Peyer's patch (tissue), 4 donors: ENCODE results near the gene QSER1. TPM values are rescaled to one million over a fixed set of nuclear protein-coding genes. Genes with fewer than 3 reads are reported as not detected.

ENCODE experiments used
- DNase-seq, 3 donors: peaks; one replicate each; pipeline ENCODE4 v3.0.0-alpha.2; 2017 to 2019
- H3K27ac ChIP-seq, 4 donors: fragments of 200-600 bp; sonication (generic); one replicate each; pipeline ENCODE4 v1.5.1; 2016 to 2019
- H3K27me3 ChIP-seq, 2 donors: fragments of 200-600 bp; sonication (generic); one replicate each; pipeline ENCODE4 v1.5.1; 2019
- H3K36me3 ChIP-seq, 3 donors: fragments of 200-600 bp; sonication (generic); one replicate each; pipeline ENCODE4 v1.5.1; 2016 to 2019
- H3K4me1 ChIP-seq, 4 donors: fragments of 200-600 bp; sonication (generic); one replicate each; pipeline ENCODE4 v1.5.1; 2016 to 2019
- H3K4me3 ChIP-seq, 4 donors: fragments of 200-600 bp; sonication (generic); 1 replicate in 3 of 4; 2 replicates in 1 of 4; pipeline ENCODE4 v1.5.1; 2016 to 2019; ENCODE audit warnings: mild to moderate bottlenecking in 1 of 4
- H3K9me3 ChIP-seq, 4 donors: fragments of 200-600 bp; sonication (generic); one replicate each; pipeline ENCODE4 v1.5.1; 2016 to 2019; ENCODE audit warnings: mild to moderate bottlenecking in 1 of 4
- CTCF ChIP-seq, 6 experiments: fragments of 450-650 bp in 4 of 6; fragments of 200-600 bp in 2 of 6; sonication (generic) in 1 of 6; IDR thresholded peaks; one replicate each; pipeline ENCODE4 v1.5.1; 2017 to 2019; ENCODE audit warnings: antibody characterized with exemption in 6 of 6, mild to moderate bottlenecking in 3 of 6, moderate library complexity in 1 of 6
- POLR2A ChIP-seq, 2 donors: fragments of 450-650 bp; IDR thresholded peaks; one replicate each; pipeline ENCODE4 v1.5.1; 2017; ENCODE audit warnings: antibody characterized with exemption in 2 of 2, mild to moderate bottlenecking in 2 of 2, moderate library complexity in 2 of 2
- total RNA-seq, 4 donors: library from RNA; depleted of rRNA; stranded (reverse); fragments of >200 nt; gene quantifications; one replicate each; pipeline ENCODE4 v1.1.0, GENCODE V29; 2016

Gene QSER1
- total RNA-seq, 4 donors from 2014 or later, result 17.7 to 111 (median 21.9) TPM

DNA sequence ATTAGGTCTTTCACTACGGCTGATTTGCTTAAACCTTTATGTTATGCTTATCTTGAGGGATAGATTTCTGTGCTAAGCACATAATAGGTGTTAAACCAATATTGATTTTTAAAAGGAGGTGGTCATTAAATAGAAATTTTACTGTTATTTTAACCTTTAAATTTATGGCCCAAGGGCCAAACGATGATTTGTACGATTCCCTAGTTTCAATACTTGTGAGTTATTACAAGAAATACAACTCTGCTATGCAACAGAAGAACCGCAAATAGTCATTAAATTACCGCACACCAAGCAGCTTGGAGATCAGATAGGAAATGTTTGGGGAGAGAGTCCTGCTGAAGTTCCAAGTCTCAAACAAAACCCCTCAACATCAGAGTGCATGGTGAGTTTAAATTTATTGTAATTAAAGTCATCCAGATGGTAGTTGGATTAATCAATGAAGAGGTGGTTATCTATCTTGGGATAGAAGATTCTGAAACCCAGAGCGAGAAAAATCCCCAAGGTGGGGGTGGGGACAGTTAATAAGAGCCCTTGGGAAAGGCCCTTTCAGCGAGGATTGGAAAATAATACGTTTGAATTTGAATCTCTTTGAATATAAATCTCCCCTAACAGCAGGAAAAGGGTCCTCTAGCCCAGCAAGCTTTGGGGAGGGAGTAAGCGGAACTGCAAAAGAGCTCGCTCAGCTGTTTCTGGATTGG, 805 bp upstream of the QSER1 start:
- Histone ChIP-seq H3K27me3 (no peaks in the 10 kb centered on the region), H3K27ac (peak overlapping the region; percentile 82 to 93 (median 88)), H3K9me3 (no peaks in the 10 kb centered on the region), H3K4me1 (peaks cover 0 to 8% (median 3%) of the 10 kb centered on the region in 4 donors), H3K4me3 (peak overlapping the region; percentile 77 to 96 (median 84)), H3K36me3 (no peaks in the 10 kb centered on the region)
- no peak for DNase-seq
- TF ChIP-seq POLR2A (IDR thresholded peaks at IDR 0.05) (no peak), CTCF (IDR thresholded peaks at IDR 0.05) (no peak)

- peak overlapping the region; percentile 77 to 96 (median 84) for H3K4me3 ChIP-seq
- no peak for DNase-seq
- TF ChIP-seq POLR2A (IDR thresholded peaks at IDR 0.05), result no peak
- no peak for TF ChIP-seq CTCF (IDR thresholded peaks at IDR 0.05)
- no peaks in the 10 kb centered on the region for H3K27me3 ChIP-seq
- peak overlapping the region; percentile 82 to 93 (median 88) for H3K27ac ChIP-seq
- H3K9me3 ChIP-seq, result no peaks in the 10 kb centered on the region
- peaks cover 0 to 8% (median 3%) of the 10 kb centered on the region in 4 donors for H3K4me1 ChIP-seq
- H3K36me3 ChIP-seq, result no peaks in the 10 kb centered on the region
Measured at GRCh38 chr11:32893093-32893342, 407 bp downstream of the QSER1 start.

DNA sequence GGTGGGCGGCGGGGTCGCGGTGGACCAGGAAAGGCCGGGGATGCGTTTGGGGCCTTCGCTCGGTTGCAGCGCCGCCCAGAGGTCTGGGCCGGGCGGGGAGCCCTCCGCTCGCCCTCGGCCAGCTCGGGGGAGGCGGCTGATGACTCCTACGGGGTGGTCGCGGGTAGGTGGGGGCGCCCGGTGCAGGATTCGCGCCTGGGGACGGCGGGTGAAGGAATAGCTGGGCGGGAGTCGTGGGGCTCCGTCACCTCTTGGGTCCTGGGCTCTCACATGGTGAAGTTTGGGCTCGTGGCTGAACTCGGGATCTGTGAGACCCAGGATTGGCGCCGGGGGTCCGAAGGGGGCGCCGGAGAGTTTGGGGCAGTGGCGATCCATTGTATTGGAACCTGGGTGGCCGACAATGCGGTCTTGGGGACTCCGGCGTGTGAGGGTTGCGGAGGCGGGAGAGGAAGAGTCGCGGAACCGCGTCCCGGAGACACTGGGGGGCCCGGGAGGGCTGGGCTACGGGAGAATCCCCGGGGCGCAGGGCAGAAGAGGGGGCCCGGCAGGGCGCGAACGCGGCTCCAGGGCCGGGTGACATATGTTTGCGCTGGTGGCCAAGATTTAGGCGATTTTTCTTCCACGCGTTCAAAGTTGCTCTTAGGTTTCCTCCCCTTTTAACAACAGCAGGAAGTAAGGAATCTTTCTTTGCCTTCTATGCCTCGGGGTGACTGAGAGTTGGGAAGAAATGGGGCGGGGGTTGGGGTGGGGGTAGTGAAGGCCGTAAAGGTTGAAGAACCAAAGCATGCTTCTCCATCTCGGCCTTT, 935 bp downstream of the QSER1 start:
- no peaks in the 10 kb centered on the region for H3K27me3 ChIP-seq
- no peaks in the 10 kb centered on the region for H3K9me3 ChIP-seq
- peak overlapping the region; percentile 77 to 96 (median 84) for H3K4me3 ChIP-seq
- H3K36me3 ChIP-seq, result no peaks in the 10 kb centered on the region
- peak overlapping the region; percentile 82 to 93 (median 88) for H3K27ac ChIP-seq
- TF ChIP-seq CTCF (IDR thresholded peaks at IDR 0.05), result peak in 4 of 6 experiments; percentile 35 to 47 (median 42)
- TF ChIP-seq POLR2A (IDR thresholded peaks at IDR 0.05), result no peak
- H3K4me1 ChIP-seq, result peaks cover 0 to 8% (median 3%) of the 10 kb centered on the region in 4 donors
- DNase-seq, result peak; percentile 51 to 72 (median 70)

- Histone ChIP-seq H3K27ac (peak overlapping the region; percentile 82 to 93 (median 88)), H3K36me3 (no peaks in the 10 kb centered on the region), H3K27me3 (no peaks in the 10 kb centered on the region), H3K9me3 (no peaks in the 10 kb centered on the region), H3K4me3 (peak overlapping the region; percentile 77 to 96 (median 84)), H3K4me1 (peaks cover 0 to 8% (median 3%) of the 10 kb centered on the region in 4 donors)
- TF ChIP-seq CTCF (IDR thresholded peaks at IDR 0.05), result no peak
- TF ChIP-seq POLR2A (IDR thresholded peaks at IDR 0.05), result no peak
- DNase-seq, result peak in 1 of 3 donors; percentile 49
Measured at GRCh38 chr11:32894149-32894827, 1.7 kb downstream of the QSER1 start.

DNA sequence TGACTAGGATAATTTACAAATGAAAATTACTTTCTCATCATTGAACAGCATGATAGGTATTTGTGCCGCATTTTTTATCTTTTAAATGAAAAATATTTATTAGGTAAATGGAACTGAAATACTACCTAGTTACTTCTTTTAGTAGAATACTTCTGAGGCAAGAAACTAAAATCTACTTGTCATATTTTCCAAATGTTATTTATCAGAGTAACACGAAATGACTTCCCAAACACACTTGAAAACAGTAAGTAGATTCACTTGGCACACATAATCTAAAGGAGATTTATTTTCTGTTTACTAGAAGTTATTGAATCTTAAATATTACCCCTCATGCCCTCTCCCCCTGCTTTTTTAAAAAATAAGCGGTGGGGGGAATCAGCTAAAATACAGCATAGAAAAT, 2.3 kb downstream of the QSER1 start:
- no peak overlapping the region for H3K4me3 ChIP-seq
- no peaks in the 10 kb centered on the region for H3K36me3 ChIP-seq
- H3K27ac ChIP-seq, result no peak overlapping the region
- peaks cover 0 to 8% (median 3%) of the 10 kb centered on the region in 4 donors for H3K4me1 ChIP-seq
- H3K9me3 ChIP-seq, result no peaks in the 10 kb centered on the region
- TF ChIP-seq CTCF (IDR thresholded peaks at IDR 0.05) (no peak), POLR2A (IDR thresholded peaks at IDR 0.05) (no peak)
- no peak for DNase-seq
- H3K27me3 ChIP-seq, result no peaks in the 10 kb centered on the region
